Renal cortex interstitium (tissue), 11 donors: Measurements from ENCODE around the gene RBPJ. TPM values are rescaled to one million over a fixed set of nuclear protein-coding genes. Genes with fewer than 3 reads are reported as not detected.
A peak's percentile ranks its signal among the peaks of the same experiment; 100 is the strongest.
"Not testable (repeated sequence)": the region's sequence is repeated elsewhere in the genome, so short reads cannot be mapped to it uniquely, and the experiment has no call there.

Experiments used
- DNase-seq, 11 donors: peaks; one replicate each; pipeline ENCODE4 v3.0.0-alpha.2; 2013; ENCODE audit warnings: low read depth in 9 of 11, low spot score in 4 of 11; ENCODE audit errors: extremely low read depth in 1 of 11
- polyA plus RNA-seq, 3 donors: library from polyadenylated mRNA; unstranded; fragments of 120-200 nt; gene quantifications; one replicate each; pipeline ENCODE4 v1.2.1, GENCODE V29; 2013; ENCODE audit not compliant: insufficient read length in 3 of 3

The RBPJ gene
- polyA plus RNA-seq, 3 donors: 68.8 to 85.2 (median 79.1) TPM

DNA sequence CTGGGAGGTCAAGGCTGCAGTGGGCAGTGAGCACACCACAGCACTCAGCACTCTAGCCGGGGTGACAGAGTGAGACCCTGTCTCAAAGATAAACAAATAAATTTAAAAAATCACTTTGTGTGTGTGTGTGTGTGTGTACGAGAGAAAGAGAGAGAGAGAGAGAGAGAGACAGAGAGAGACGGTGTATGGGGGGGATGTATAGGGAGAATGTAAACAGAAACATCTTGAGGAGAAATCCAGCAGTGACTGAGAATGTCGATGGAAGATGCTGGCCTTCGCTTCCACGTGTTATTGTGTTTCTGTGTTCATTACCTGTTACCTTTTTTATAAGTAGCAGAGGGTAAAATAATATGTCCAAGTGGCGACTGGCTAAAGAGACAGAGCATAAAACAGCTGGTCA lies 23.6 kb upstream of the RBPJ start:
- DNase-seq: no peak

DNA sequence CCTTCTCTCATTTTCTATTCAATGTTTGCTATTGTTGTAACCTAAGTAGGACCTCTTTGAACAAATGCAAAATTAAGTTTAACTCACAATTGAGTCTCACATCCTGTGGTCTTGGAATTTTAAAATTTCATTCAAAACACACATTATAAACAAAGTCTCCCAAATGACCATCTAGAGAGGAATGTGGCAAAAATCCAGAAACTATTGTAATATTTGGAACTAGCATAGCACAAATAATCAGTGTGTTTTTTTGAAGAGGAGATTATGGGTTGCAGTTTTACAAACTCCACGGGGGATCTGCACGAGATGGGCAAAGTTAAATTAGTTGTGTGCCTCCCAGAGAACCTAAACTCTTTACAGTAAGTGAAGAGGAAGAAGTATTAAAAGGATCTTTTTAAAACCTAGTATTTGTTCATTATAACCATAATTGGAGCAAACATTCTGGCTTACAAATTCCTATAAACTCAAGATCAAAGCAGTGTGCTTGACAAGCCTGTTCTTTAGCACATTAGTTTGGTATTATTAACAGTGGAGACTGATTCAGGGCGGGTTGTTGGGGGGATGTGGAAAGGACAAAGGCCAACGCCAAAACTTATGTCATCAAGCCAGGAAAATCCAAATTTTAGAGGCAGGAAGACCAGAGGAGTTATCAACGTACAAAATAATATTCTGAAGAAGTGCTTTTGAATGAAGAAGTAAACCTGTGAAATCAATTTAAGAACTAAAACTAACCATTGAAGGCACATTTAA lies 22.4 kb upstream of the RBPJ start:
- no peak for DNase-seq

- DNase-seq: no peak
These were observed 21.4 kb upstream of the RBPJ start for GRCh38 chr4:26299254-26299882.

DNA sequence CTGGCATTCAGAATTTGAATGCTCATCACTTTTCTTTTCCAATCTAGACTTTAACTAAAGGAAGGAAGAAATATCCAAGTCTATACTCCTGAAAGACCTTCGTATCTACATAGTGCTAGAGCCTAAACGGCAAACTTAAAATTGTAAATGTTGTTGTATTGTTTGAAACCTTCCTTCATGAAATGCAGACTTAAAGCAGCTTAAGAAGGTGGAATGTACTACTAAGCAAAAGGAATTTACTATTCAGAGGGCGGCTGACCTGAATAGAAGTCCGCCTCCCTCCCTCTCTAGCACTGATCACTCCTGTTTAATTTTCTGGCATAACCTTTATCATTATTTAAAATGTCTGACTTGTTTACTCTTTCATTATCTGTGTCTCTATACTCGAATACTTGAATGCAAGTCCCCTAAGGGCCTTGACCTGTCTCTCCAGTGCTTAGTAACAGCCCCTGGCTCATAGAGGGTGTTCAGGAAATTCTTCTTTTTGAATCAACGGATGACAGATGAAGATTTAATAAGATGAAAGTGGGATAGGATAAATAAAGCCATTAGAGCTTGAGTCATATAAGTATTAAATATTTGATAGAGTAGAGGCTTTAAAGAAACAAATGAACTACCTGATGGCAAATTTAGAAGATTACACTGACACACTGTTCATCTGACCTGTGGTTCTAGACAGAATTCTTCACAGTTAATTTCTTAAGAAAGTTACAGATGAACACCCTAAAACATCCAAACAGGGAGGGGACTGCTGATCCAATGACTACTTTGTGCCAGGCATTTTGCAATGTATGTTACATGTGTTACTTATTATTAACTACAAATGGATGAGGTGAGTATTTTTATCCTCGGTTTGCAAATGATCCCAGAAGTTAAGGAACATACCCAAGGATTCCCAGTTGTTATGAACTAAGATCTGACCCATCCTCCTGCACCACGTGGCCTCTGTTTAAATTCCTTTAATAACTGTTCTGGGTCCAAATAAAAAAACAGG lies 20.2 kb upstream of the RBPJ start:
- DNase-seq: no peak

DNA sequence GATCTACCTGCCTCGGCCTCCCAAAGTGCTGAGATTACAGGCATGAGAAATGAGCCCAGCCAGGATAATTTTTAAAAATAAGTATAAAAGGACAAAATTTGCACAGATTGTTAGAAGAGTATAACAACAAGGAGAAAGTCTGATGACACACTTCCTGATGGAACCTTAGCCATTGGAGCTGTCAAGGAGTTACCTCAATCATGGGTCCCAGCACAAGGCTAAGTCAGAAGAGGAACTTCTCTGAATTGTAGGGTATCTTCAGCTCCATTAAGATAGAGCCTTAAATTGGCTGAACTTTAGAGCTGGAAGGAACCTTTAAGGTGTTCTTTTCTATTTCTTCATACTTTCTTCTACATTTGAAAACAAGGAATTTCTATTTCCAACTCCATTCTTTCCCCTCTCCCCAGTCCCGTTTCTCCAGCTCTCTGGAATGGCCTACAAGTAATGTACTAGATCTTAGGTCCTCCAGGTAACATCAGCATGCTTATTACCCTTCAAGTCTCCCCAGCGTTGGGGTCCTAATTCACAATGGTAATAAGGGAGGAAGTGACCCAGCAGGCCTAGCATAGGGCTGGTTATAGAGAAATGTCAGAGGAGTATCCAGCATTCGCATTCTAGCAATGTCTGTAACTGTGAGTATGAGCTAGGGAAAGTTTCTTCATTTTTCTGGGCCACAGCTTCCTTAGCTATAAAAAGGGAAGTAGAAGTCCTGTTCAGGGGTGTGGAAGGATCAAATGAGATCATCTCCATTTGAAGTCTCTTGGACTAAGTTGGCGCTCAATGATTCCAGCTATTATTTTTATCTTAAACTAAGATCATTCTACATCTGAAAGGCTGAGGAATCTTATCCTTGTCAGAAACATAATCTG lies 18.5 kb upstream of the RBPJ start:
- no peak for DNase-seq

DNA sequence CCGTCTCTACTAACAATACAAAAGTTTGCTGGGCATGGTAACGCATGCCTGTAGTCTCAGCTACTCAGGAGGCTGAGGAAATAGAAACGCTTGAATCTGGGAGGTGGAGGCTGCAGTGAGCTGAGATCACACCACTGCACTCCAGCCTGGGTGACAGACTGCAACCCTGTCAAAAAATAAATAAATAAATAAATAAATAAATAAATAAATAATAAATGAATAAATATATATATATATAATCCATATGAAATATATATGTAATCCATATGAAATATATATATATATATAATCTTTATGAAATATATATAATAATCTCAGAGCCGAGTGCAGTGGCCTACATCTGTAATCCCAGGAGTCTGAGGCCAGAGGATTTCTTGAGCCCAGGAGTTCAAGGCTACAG lies 17.8 kb upstream of the RBPJ start:
- DNase-seq: no peak

- DNase-seq: no peak
These were observed 13.6 kb upstream of the RBPJ start for GRCh38 chr4:26307037-26307800.

- DNase-seq: no peak
These were observed 12.2 kb upstream of the RBPJ start for GRCh38 chr4:26308568-26308967.

DNA sequence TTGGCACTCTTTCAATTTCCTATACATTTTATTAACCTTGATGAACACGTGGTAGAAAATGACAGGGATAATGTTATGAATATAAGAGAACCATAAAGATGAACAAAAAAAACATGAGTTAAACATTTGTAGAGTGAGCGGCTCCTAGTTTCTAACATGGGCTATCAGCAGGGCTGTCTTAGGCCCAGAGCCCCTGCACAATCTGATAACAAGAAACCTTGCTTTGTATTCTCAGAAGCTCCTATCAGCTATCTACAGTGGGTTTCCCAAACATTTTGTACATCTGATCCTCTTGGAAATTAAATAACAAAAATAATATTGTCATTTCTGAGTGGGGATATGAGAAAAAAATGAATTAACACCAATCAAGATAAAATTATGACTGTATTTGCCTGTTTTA lies 10.6 kb upstream of the RBPJ start:
- no peak for DNase-seq

DNA sequence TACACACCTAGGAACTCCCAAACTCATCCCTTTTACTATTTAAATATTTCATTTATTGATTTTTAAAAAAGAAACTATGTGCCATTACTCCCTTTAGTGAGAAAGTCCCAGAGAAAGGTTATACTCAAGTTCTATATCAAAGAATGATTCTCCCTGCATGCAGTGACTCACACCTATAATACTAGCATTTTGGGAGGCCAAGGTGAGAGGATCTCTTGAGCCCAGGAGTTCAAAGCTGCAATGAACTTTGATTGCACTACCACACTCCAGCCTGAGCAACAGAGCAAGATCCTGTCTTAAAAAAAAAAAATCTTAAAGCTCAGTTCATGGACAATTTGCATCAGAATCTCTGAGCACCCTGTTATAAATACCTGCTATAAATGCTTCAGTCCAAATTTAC lies 9.2 kb upstream of the RBPJ start:
- DNase-seq: no peak

GRCh38 chr4:26315316-26315932 lies 5.4 kb upstream of the RBPJ start:
- not testable (repeated sequence) for DNase-seq

GRCh38 chr4:26317766-26318165 lies 3.0 kb upstream of the RBPJ start:
- no peak for DNase-seq

GRCh38 chr4:26319467-26319948 lies 1.3 kb upstream of the RBPJ start:
- DNase-seq: peak; percentile 95 to 99 (median 98)

DNA sequence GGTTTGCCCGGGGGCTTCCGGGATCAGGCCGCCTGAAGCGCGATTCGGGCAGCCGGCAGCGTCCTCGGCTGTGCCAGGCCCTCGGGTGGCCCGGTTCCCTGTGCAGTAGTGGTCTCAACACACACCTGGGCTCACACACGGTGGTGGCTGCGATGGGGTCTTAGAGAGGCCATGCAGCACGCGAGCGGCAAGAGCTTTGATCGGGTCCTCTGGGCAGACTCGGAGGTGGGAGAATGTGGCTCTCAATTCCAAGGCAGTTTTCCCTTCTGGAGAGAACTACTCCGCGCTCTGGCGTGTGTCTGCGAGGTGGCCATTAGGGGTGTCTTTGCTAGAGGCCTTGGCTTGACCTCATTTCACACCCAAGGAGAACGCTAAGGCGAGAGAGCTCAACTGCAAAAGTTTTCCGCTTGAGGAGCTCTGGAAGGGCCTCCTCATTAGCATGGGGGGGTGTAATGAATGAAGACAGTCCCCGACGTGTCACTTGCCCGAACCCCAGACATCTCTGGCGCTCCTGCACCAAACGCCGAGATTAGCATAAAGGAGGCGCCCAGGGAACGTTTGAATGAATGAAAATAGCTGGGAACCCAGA lies 771 bp upstream of the RBPJ start:
- peak in 4 of 11 donors; percentile 11 to 30 (median 21) for DNase-seq

- peak in 3 of 11 donors; percentile 29 to 43 (median 36) for DNase-seq
These were observed 783 bp downstream of the RBPJ start for GRCh38 chr4:26321373-26322221.

GRCh38 chr4:26322346-26322745 lies 1.5 kb downstream of the RBPJ start:
- DNase-seq: no peak
